ENCODE results near the gene SMAD3. TPM values are rescaled to one million over a fixed set of nuclear protein-coding genes. Genes with fewer than 3 reads are reported as not detected.
A peak's percentile ranks its signal among the peaks of the same experiment; 100 is the strongest.

SMAD3 gene
- total RNA-seq, 1 donor, result 96.3 TPM

DNA sequence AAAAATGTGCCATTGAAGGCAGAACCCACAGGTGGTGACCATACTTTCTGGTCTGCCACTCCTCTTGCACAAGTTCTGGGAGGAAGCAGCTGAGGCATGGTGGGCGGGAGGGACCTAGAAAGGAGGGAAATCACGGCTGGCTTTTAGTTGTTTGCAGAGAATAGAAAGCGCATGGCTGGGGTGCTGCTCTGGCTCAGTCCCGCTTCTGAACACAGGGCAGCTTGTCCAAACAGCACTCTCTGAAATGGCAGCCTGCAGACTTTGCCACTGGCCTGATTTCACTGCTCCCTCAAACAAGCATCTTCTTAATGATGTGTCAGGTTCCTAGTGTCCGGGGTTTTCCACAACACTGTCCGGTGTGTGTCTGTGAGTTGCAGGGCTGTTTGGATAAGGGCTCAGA lies 112.3 kb downstream of the SMAD3 start:
- TF ChIP-seq, protein P1, sequence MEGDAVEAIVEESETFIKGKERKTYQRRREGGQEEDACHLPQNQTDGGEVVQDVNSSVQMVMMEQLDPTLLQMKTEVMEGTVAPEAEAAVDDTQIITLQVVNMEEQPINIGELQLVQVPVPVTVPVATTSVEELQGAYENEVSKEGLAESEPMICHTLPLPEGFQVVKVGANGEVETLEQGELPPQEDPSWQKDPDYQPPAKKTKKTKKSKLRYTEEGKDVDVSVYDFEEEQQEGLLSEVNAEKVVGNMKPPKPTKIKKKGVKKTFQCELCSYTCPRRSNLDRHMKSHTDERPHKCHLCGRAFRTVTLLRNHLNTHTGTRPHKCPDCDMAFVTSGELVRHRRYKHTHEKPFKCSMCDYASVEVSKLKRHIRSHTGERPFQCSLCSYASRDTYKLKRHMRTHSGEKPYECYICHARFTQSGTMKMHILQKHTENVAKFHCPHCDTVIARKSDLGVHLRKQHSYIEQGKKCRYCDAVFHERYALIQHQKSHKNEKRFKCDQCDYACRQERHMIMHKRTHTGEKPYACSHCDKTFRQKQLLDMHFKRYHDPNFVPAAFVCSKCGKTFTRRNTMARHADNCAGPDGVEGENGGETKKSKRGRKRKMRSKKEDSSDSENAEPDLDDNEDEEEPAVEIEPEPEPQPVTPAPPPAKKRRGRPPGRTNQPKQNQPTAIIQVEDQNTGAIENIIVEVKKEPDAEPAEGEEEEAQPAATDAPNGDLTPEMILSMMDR (IDR thresholded peaks at IDR 0.05; ENCODE audit: insufficient read depth, low read length), result no peak
- DNase-seq (ENCODE audit: low read depth), result peak; percentile 46
- no peak overlapping the region for H3K4me3 ChIP-seq (ENCODE audit: low read depth, low read length)

GRCh38 chr15:67178569-67179210 lies 113.3 kb downstream of the SMAD3 start:
- DNase-seq (ENCODE audit: low read depth), result peak; percentile 99
- TF ChIP-seq, protein P1 (IDR thresholded peaks at IDR 0.05; ENCODE audit: insufficient read depth, low read length), result no peak
- H3K4me3 ChIP-seq (ENCODE audit: low read depth, low read length), result no peak overlapping the region

DNA sequence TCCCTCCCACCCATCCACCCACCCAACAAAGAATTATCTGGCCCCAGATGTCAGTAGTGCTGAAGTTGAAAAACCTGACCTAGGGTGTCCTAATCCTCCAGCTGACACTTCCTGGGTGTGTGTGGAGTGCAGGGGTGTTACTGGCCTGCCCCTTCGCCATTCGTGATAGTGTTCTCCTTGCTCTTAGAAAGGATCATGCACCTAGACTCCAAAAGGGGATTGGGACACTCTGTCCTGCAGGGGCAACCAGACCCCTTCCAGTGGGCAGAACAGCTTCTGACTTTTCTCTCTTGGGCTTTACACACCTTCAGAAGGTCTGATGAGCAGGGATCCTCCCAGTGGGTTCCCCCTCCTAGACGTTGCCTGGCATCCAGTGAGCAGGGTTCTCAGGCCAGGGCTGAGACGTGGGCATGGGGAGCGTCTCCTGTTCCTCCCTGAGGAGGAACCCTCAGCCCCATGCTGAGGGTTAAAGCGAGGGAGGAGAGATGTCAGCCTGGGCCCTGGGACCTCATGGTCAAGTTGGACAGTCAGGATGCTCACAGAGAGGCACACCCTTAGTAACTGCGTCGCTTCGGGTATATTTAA lies 114.1 kb downstream of the SMAD3 start:
- TF ChIP-seq, protein P1 (IDR thresholded peaks at IDR 0.05; ENCODE audit: insufficient read depth, low read length), result no peak

GRCh38 chr15:67180035-67180434 lies 114.6 kb downstream of the SMAD3 start:
- TF ChIP-seq, protein P1 (IDR thresholded peaks at IDR 0.05; ENCODE audit: insufficient read depth, low read length), result no peak

More for the DNA sequence above, 114.1 kb downstream of the SMAD3 start:
- DNase-seq (ENCODE audit: low read depth), result no peak
- no peak overlapping the region for H3K4me3 ChIP-seq (ENCODE audit: low read depth, low read length)

GRCh38 chr15:67180514-67181191 lies 115.3 kb downstream of the SMAD3 start:
- no peak for DNase-seq (ENCODE audit: low read depth)
- TF ChIP-seq, protein P1 (IDR thresholded peaks at IDR 0.05; ENCODE audit: insufficient read depth, low read length), result no peak
- H3K4me3 ChIP-seq (ENCODE audit: low read depth, low read length), result no peak overlapping the region

More at GRCh38 chr15:67180035-67180434, 114.6 kb downstream of the SMAD3 start:
- DNase-seq (ENCODE audit: low read depth), result no peak
- H3K4me3 ChIP-seq (ENCODE audit: low read depth, low read length), result no peak overlapping the region

DNA sequence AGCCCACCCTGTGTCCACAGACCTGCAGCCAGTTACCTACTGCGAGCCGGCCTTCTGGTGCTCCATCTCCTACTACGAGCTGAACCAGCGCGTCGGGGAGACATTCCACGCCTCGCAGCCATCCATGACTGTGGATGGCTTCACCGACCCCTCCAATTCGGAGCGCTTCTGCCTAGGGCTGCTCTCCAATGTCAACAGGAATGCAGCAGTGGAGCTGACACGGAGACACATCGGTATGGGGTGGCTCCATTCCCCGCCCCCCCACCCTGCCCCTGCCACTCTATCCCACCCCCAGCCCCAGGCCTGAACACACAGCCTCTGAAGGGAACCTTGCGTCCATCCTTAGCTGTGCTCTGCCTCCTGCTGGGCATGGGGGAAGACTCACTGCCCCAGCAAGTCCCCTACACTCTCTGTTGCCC lies 115.8 kb downstream of the SMAD3 start:
- no peak for DNase-seq (ENCODE audit: low read depth)
- TF ChIP-seq, protein P1 (IDR thresholded peaks at IDR 0.05; ENCODE audit: insufficient read depth, low read length), result peak; percentile 5

More for the DNA sequence above, 115.8 kb downstream of the SMAD3 start:
- no peak overlapping the region for H3K4me3 ChIP-seq (ENCODE audit: low read depth, low read length)
